Ishikawa (cell line): ENCODE measurements around the gene CCDC39.

Experiments used
- CEBPB ChIP-seq: IDR thresholded peaks from 2 replicates; pipeline ENCODE4 v1.6.1; 2012
- CREB1 ChIP-seq: IDR thresholded peaks from 2 replicates; pipeline ENCODE4 v1.6.1; 2012; ENCODE audit warnings: low read depth
- EP300 ChIP-seq: IDR thresholded peaks from 2 replicates; pipeline ENCODE4 v1.6.1; 2012; ENCODE audit warnings: borderline replicate concordance
- FOXM1 ChIP-seq: IDR thresholded peaks from 2 replicates; pipeline ENCODE4 v1.6.1; 2012; ENCODE audit warnings: low read depth, borderline replicate concordance
- MAX ChIP-seq: IDR thresholded peaks from 2 replicates; pipeline ENCODE4 v1.6.1; 2012
- RAD21 ChIP-seq: IDR thresholded peaks from 2 replicates; pipeline ENCODE4 v1.6.1; 2012; ENCODE audit warnings: low read depth
- REST ChIP-seq: IDR thresholded peaks from 2 replicates; pipeline ENCODE4 v1.6.1; 2012; ENCODE audit warnings: low read depth, mild to moderate bottlenecking
- TAF1 ChIP-seq: IDR thresholded peaks from 2 replicates; pipeline ENCODE4 v1.6.1; 2012; ENCODE audit warnings: low read depth, mild to moderate bottlenecking
- USF1 ChIP-seq: IDR thresholded peaks from 2 replicates; pipeline ENCODE4 v1.6.1; 2012
- YY1 ChIP-seq: IDR thresholded peaks from 2 replicates; pipeline ENCODE4 v1.6.1; 2012; ENCODE audit warnings: low read depth
- ZBTB7A ChIP-seq: IDR thresholded peaks from 2 replicates; pipeline ENCODE4 v1.6.1; 2012; ENCODE audit warnings: low read depth

GRCh38 chr3:180564676-180565075 is 114.6 kb downstream of the CCDC39 start:
- TF ChIP-seq MAX (no peak), CEBPB (no peak), EP300 (no peak), REST (no peak), FOXM1 (no peak), TAF1 (no peak), CREB1 (no peak), RAD21 (no peak), USF1 (no peak), YY1 (no peak), ZBTB7A (no peak)
